ENCODE measurements around the gene SPATA33. TPM values are rescaled to one million over a fixed set of nuclear protein-coding genes. Genes with fewer than 3 reads are reported as not detected.
"Not testable (repeated sequence)": the region's sequence is repeated elsewhere in the genome, so short reads cannot be mapped to it uniquely, and the experiment has no call there.

SPATA33 gene
- total RNA-seq, 2 donors from 2014 or later = 1.1 to 2.2 TPM

DNA sequence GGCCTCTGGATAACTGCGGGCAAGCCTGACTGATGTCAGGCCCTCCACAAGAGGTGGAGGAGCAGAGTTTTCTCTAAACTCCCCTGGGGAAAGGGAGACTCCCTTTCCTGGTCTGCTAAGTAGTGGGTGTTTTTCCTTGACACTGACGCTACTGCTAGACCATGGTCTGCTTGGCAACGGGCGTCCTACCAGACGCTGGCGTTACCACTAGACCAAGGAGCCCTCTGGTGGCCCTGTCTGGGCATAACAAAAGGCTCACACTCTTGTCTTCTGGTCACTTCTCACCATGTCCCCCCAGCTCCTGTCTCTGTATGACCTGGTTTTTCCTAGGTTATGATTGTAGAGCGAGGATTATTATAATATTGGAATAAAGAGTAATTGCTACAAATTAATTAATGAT, 9.4 kb downstream of the SPATA33 start:
- not testable (repeated sequence) for H3K9me3 ChIP-seq; H3K4me3 ChIP-seq; H3K36me3 ChIP-seq; H3K27me3 ChIP-seq; H3K27ac ChIP-seq; H3K4me1 ChIP-seq; DNase-seq (ENCODE audit: low spot score)
- TF ChIP-seq, protein P1, sequence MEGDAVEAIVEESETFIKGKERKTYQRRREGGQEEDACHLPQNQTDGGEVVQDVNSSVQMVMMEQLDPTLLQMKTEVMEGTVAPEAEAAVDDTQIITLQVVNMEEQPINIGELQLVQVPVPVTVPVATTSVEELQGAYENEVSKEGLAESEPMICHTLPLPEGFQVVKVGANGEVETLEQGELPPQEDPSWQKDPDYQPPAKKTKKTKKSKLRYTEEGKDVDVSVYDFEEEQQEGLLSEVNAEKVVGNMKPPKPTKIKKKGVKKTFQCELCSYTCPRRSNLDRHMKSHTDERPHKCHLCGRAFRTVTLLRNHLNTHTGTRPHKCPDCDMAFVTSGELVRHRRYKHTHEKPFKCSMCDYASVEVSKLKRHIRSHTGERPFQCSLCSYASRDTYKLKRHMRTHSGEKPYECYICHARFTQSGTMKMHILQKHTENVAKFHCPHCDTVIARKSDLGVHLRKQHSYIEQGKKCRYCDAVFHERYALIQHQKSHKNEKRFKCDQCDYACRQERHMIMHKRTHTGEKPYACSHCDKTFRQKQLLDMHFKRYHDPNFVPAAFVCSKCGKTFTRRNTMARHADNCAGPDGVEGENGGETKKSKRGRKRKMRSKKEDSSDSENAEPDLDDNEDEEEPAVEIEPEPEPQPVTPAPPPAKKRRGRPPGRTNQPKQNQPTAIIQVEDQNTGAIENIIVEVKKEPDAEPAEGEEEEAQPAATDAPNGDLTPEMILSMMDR (IDR thresholded peaks at IDR 0.05) = peak in 1 of 2 donors; percentile 42

DNA sequence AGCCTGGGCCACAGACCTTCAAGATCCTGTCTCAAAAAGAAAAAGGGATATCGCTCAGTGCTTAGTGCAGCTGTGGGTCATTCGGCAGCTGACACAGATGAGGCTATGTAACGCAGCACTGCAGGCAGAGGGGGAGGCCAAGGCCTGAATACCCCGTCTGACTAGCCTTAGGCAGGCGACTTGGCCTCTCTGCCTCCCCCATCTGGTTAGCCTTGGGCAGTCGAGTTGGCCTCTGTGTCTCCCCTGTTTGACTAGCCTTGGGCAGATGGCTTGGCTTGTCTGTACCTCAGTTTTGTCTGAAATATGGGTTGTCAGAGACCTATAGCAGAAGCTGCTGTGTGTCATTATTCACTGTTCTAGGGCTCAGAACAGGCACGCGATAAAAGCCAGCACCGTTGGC, 10.0 kb downstream of the SPATA33 start:
- DNase-seq (ENCODE audit: low spot score) = no peak
- H3K27me3 ChIP-seq = no peaks in the 10 kb centered on the region
- H3K36me3 ChIP-seq = no peaks in the 10 kb centered on the region
- TF ChIP-seq, protein P1 (IDR thresholded peaks at IDR 0.05) = no peak
- no peaks in the 10 kb centered on the region for H3K9me3 ChIP-seq
- H3K27ac ChIP-seq = no peak overlapping the region
- no peaks in the 10 kb centered on the region for H3K4me1 ChIP-seq
- H3K4me3 ChIP-seq = no peak overlapping the region

DNA sequence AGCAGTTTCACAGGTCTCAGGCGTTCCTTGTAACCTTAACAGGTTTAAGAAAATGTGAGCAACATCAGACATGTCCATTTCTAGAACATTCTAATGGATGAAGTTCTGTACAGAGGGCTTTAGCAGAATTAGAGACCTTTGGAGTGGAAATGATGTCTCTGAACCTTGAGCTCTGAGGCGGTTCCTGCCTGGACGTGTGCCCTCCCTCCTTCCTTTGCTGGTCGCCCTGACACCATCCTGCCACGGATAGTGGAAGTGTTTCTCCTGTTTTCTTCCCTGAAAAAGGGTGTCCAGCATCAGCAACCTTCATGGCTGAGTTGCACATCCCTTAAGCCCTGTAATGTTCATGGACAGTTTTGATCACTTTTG, 11.1 kb downstream of the SPATA33 start:
- Histone ChIP-seq H3K4me3 (no peak overlapping the region), H3K36me3 (no peaks in the 10 kb centered on the region), H3K27ac (no peak overlapping the region), H3K27me3 (no peaks in the 10 kb centered on the region), H3K4me1 (no peaks in the 10 kb centered on the region), H3K9me3 (no peaks in the 10 kb centered on the region)
- no peak for DNase-seq (ENCODE audit: low spot score)
- TF ChIP-seq, protein P1 (IDR thresholded peaks at IDR 0.05) = no peak

DNA sequence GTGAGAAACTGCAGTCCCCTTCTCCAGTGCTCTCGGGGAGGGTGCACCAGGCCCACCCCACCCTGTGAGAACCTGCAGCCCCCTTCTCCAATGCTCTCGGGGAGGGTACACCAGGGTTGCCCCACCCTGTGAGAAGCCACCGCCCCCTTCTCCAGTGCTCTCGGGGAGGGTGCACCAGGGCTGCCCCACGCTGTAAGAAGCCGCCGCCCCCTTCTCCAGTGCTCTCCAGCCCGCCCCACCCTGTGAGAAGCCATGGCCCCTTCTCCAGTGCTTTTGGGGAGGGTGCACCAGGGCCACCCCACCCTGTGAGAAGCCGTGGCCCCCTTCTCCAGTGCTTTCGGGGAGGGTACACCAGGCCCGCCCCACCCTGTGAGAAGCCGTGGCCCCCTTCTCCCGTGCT, 12.1 kb downstream of the SPATA33 start:
- no peak for DNase-seq (ENCODE audit: low spot score)
- Histone ChIP-seq H3K27ac (no peak overlapping the region), H3K4me1 (no peaks in the 10 kb centered on the region), H3K9me3 (no peaks in the 10 kb centered on the region), H3K27me3 (no peaks in the 10 kb centered on the region), H3K36me3 (no peaks in the 10 kb centered on the region), H3K4me3 (no peak overlapping the region)
- TF ChIP-seq, protein P1 (IDR thresholded peaks at IDR 0.05) = no peak

DNA sequence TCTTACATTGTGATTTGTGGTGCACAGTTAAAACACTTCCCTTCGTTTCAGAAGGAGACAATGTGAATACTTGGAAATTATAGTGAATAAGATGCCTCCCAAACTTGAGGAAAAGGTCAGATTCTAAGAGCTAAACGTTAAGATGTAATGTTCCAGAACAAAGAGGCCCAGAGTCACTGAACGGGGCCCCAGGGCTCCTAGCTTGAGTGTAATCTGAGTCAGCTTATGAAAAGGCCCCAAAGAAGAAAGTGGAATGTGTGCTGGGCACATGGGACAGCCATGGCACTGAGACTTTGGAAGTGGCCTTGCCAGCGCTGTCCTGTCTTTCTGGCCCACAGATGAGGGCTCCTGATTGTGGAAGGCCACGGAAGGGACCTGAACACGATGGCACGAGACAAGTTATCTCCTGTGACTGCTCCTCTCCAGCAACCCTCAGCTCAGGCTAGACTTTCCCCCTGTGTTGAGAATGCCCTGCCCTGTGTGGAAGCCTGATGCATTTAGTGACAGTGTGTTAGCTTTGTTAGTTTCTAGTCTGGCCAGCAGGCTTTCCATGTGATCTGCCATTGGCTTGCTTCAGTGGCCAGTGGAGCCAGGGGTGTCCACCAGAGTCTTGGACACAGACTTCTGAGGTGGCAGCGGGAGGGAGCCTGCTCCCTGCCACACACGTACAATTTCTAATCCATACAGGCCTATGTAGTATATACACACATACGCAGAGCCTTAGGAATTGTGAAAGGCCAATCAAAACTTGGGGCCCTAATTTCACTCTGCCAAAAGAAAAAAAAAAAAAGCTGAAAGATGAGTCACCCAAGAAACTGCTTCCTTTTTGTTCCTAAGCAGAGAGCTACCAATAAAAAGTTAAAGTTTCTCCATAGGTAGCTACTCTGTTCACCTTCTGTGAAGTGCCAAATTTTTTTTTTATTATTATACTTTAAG, 13.1 kb downstream of the SPATA33 start:
- Histone ChIP-seq H3K4me3 (no peak overlapping the region), H3K9me3 (no peaks in the 10 kb centered on the region)

DNA sequence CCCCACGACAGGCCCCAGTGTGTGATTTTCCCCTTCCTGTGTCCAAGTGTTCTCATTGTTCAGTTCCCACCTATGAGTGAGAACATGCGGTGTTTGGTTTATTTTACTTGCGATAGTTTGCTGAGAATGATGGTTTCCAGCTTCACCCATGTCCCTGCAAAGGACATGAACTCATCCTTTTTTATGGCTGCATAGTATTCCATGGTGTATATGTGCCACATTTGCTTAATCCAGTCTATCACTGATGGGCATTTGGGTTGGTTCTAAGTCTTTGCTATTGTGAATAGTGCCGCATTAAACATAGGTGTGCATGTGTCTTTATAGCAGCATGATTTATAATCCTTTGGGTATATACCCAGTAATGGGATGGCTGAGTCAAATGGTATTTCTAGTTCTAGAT, 13.9 kb downstream of the SPATA33 start:
- not testable (repeated sequence) for H3K4me3 ChIP-seq; H3K27ac ChIP-seq; H3K27me3 ChIP-seq; DNase-seq (ENCODE audit: low spot score); H3K36me3 ChIP-seq; H3K9me3 ChIP-seq; H3K4me1 ChIP-seq

More for the DNA sequence above, 13.1 kb downstream of the SPATA33 start:
- Histone ChIP-seq H3K4me1 (no peaks in the 10 kb centered on the region), H3K36me3 (no peaks in the 10 kb centered on the region), H3K27me3 (no peaks in the 10 kb centered on the region), H3K27ac (no peak overlapping the region)
- DNase-seq (ENCODE audit: low spot score) = no peak
- TF ChIP-seq, protein P1 (IDR thresholded peaks at IDR 0.05) = no peak
